BLaER1 treated with 17β-estradiol and CSF1 and Interleukin-3, amounts not matched to agents 10 nM and 100 nM (cell line): Measurements from ENCODE around the gene ATP4B.

Source experiments
- H3K27ac ChIP-seq, 11 experiments: shearing (Covaris generic); formaldehyde crosslinking; 2 replicates each; pipeline ENCODE4 v1.8.1; 2022
- H3K27me3 ChIP-seq, 11 experiments: shearing (Covaris generic); formaldehyde crosslinking; 2 replicates each; pipeline ENCODE4 v1.8.1; 2022
- H3K36me3 ChIP-seq, 11 experiments: shearing (Covaris generic); formaldehyde crosslinking; 2 replicates each; pipeline ENCODE4 v1.8.1; 2022
- H3K4me1 ChIP-seq, 10 experiments: shearing (Covaris generic); formaldehyde crosslinking; 2 replicates each; pipeline ENCODE4 v1.8.1; 2022
- H3K4me2 ChIP-seq, 11 experiments: shearing (Covaris generic); formaldehyde crosslinking; 2 replicates each; pipeline ENCODE4 v1.8.1; 2022
- H3K4me3 ChIP-seq, 10 experiments: shearing (Covaris generic); formaldehyde crosslinking; 2 replicates each; pipeline ENCODE4 v1.8.1; 2022
- H3K9ac ChIP-seq, 11 experiments: shearing (Covaris generic); formaldehyde crosslinking; 2 replicates each; pipeline ENCODE4 v1.8.1; 2022
- H3K9me3 ChIP-seq, 11 experiments: shearing (Covaris generic); formaldehyde crosslinking; replicated peaks in 1 of 11; 2 replicates each; pipeline ENCODE4 v1.8.1; 2022
- H4K20me1 ChIP-seq, 11 experiments: shearing (Covaris generic); formaldehyde crosslinking; 2 replicates each; pipeline ENCODE4 v1.8.1; 2022
- Cebpa-rat ChIP-seq, 11 experiments: shearing (Covaris generic); IDR thresholded peaks; 2 replicates each; pipeline ENCODE4 v1.8.1; 2022

The ATP4B gene

DNA sequence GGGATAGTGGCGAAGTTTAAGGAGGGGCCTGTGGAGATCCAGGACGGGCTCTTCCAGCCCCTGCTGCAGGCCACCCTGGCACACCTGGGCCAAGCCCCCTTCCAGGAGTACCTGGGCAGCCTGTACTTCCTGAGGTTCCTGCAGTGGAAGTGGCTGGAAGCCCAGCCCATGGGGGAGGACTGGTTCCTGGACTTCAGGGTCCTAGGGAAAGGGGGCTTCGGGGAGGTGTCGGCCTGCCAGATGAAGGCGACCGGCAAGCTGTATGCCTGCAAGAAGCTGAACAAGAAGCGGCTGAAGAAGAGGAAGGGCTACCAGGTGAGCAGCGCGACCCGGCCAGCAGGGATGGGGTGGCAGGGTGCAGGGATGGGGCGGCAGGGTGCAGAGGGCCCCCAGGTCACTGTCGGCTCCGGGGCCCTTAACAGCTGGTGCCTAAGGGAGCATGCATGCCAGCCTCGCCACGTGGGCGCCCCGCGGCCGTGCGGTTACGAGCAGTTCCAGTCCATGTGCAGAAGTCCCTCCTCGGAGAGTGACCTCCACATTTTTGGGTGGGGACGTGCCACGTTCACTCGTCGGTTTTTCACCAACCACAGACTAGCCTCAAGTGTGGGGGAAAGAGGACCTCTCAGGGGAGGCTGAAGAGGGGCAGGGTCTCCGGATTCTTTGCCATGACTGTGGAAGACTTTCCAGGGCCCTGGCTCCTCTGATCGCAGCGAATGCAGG lies 9.9 kb upstream of the ATP4B start:
- no peak for TF ChIP-seq Cebpa-rat (IDR thresholded peaks at IDR 0.05)
- H3K9ac ChIP-seq, result no peak overlapping the region
- H3K4me3 ChIP-seq, result no peak overlapping the region
- no peaks in the 10 kb centered on the region for H3K27me3 ChIP-seq
- peaks cover 0 to 21% (median 3%) of the 10 kb centered on the region in 10 experiments; a peak in 8 of 20 replicates for H3K4me1 ChIP-seq
- H3K36me3 ChIP-seq, result no peaks in the 10 kb centered on the region
- 0 out of 22 replicates have a peak overlapping the region, but pooled peaks of 3 of the 11 experiments have one; percentile 4 to 23 (median 9) for H3K4me2 ChIP-seq
- no peaks in the 10 kb centered on the region for H3K9me3 ChIP-seq
- no peak overlapping the region for H3K27ac ChIP-seq
- peaks cover 0 to 33% (median 0%) of the 10 kb centered on the region in 11 experiments; a peak in 7 of 22 replicates for H4K20me1 ChIP-seq

DNA sequence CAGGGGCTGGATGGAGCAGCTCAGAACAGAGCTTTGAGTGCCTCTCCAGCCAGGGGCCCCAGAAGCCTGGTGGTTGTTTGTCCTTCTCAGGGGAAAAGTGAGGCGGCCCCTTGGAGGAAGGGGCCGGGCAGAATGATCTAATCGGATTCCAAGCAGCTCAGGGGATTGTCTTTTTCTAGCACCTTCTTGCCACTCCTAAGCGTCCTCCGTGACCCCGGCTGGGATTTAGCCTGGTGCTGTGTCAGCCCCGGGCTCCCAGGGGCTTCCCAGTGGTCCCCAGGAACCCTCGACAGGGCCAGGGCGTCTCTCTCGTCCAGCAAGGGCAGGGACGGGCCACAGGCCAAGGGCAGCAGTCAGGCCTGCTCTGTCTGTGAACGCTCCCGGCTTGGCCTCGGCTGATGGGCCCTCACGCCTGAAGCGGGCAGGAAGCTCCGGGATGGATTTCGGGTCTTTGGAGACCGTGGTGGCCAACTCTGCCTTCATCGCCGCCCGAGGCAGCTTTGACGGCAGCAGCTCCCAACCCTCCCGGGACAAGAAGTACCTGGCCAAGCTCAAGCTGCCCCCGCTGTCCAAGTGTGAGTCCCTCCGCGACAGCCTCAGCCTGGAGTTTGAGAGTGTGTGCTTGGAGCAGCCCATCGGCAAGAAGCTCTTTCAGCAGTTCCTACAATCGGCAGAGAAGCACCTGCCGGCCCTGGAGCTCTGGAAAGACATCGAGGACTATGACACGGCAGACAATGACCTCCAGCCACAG lies 9.1 kb upstream of the ATP4B start, which contains the start of gene GRK1:
Gene GRK1, plus strand, starts transcription at position 269 of the 751 bp plus-strand sequence. Its CDS starts 168 bp downstream, at position 437.
- Histone ChIP-seq H4K20me1 (peaks cover 0 to 33% (median 0%) of the 10 kb centered on the region in 11 experiments; a peak in 7 of 22 replicates), H3K9me3 (peaks cover 0 to 5% (median under 1%) of the 10 kb centered on the region in 11 experiments; a peak in 7 of 22 replicates), H3K36me3 (no peaks in the 10 kb centered on the region), H3K4me1 (peaks cover 0 to 21% (median 3%) of the 10 kb centered on the region in 10 experiments; a peak in 8 of 20 replicates), H3K27ac (no peak within 1 kb of the TSS), H3K9ac (no peak within 1 kb of the TSS), H3K4me2 (0 out of 22 replicates have a peak within 1 kb of the TSS, but pooled peaks of 1 of the 11 experiments have one; percentile 4), H3K4me3 (no peak within 1 kb of the TSS), H3K27me3 (no peaks in the 10 kb centered on the region)
- no peak for TF ChIP-seq Cebpa-rat (IDR thresholded peaks at IDR 0.05)

DNA sequence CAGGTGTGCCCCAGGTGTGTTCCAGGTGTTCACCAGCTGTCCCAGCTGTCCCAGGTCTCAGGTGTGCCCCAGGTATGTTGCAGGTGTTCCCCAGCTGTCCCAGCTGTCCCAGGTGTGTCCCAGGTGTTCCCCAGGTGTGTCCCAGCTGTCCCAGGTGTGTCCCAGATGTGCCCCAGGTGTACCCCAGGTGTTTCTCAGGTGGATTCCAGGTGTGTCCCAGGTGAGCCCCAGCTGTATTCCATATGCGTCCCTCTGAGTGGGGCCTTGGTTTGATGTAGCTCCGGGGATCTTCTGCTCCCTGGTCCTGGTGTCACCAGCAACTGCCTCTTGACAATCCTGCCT lies 8.3 kb upstream of the ATP4B start:
- peaks cover 0 to 21% (median 3%) of the 10 kb centered on the region in 10 experiments; a peak in 8 of 20 replicates for H3K4me1 ChIP-seq
- H3K4me3 ChIP-seq, result no peak overlapping the region
- peaks cover 0 to 33% (median 0%) of the 10 kb centered on the region in 11 experiments; a peak in 7 of 22 replicates for H4K20me1 ChIP-seq
- no peak overlapping the region for H3K9ac ChIP-seq
- H3K9me3 ChIP-seq, result peaks cover 3 to 13% (median 8%) of the 10 kb centered on the region in 11 experiments; a peak in 19 of 22 replicates
- H3K27ac ChIP-seq, result no peak overlapping the region
- H3K4me2 ChIP-seq, result no peak overlapping the region
- TF ChIP-seq Cebpa-rat (IDR thresholded peaks at IDR 0.05), result no peak
- H3K27me3 ChIP-seq, result no peaks in the 10 kb centered on the region
- no peaks in the 10 kb centered on the region for H3K36me3 ChIP-seq

DNA sequence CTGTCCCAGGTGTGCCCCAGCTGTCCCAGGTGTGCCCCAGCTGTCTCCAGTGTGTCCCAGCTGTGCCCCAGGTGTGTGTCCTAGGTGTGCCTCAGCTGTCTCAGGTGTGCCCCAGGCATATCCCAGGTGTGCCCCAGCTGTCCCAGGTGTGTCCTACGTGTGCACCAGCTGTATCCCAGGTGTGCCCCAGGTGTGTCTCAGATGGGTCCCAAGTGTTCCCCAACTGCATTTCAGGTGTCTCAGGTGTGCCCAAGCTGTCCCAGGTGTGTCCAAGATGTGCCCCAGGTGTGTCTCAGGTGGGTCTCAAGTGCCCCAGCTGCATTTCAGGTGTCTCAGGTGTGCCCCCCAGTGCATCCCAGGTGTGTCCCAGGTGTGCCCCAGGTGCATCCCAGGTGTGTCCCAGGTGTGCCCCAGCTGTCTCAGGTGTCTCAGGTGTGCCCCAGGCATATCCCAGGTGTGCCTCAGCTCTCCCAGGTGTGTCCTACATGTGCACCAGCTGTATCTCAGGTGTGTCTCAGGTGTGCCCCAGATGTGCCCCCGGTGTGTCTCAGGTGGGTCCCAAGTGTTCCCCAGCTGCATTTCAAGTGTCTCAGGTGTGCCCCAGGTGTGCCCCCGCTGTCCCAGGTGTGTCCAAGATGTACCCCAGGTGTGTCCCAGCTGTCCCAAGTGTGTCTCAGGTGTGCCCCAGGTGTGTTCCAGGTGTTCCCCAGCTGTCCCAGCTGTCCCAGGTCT lies 7.8 kb upstream of the ATP4B start:
- no peak overlapping the region for H3K4me2 ChIP-seq
- peaks cover 6 to 18% (median 13%) of the 10 kb centered on the region in 11 experiments; a peak in 19 of 22 replicates for H3K9me3 ChIP-seq
- H3K36me3 ChIP-seq, result no peaks in the 10 kb centered on the region
- H3K27me3 ChIP-seq, result no peaks in the 10 kb centered on the region
- H3K27ac ChIP-seq, result no peak overlapping the region
- H3K9ac ChIP-seq, result no peak overlapping the region
- no peak for TF ChIP-seq Cebpa-rat (IDR thresholded peaks at IDR 0.05)
- H3K4me1 ChIP-seq, result peaks cover 0 to 21% (median 3%) of the 10 kb centered on the region in 10 experiments; a peak in 8 of 20 replicates
- H4K20me1 ChIP-seq, result peaks cover 0 to 33% (median 0%) of the 10 kb centered on the region in 11 experiments; a peak in 7 of 22 replicates
- no peak overlapping the region for H3K4me3 ChIP-seq

DNA sequence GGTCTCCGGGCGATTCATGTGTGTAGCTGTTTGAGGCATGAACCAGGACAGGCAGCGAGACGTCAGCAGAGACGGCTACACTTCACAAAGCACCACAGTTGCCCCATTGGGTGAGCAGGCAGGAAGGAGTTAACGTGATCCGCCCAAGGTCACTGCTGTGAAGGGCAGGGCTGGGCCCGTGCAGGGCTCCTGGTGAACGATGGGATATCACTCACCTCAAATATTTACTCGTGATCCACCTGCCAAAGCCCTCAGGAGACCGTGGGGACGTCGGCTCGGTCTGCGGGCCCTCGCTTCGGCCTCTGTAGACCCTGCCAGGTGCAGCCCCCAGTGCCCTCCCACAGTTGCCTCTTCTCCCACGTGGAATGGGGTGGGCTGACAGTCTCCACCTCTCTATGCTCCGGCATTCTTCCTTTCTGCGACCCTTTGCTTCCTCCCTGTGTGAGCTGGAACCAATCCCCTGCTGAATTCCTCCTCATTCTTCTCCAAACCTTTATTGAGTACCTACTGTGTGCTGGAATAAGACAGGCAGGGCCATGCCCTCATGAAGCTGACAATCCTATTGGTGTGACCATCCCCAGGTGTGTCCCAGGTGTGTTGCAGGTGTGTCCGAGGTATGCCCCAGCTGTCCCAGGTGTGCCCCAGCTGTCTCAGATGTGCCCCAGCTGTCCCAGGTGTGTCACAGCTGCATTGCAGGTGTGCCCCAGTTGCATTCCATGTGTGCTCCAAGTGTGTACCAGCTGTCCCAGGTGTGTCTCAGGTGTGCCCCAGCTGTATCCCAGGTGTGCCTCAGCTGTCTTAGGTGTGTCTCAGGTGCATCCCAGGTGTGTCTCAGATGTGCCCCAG lies 7.0 kb upstream of the ATP4B start:
- H4K20me1 ChIP-seq, result peaks cover 0 to 33% (median 0%) of the 10 kb centered on the region in 11 experiments; a peak in 7 of 22 replicates
- no peak overlapping the region for H3K9ac ChIP-seq
- H3K4me2 ChIP-seq, result no peak overlapping the region
- peaks cover 0 to 21% (median 3%) of the 10 kb centered on the region in 10 experiments; a peak in 8 of 20 replicates for H3K4me1 ChIP-seq
- H3K4me3 ChIP-seq, result no peak overlapping the region
- no peak overlapping the region for H3K27ac ChIP-seq
- H3K36me3 ChIP-seq, result no peaks in the 10 kb centered on the region
- H3K27me3 ChIP-seq, result no peaks in the 10 kb centered on the region
- no peak for TF ChIP-seq Cebpa-rat (IDR thresholded peaks at IDR 0.05)
- peaks cover 6 to 24% (median 15%) of the 10 kb centered on the region in 11 experiments; a peak in 19 of 22 replicates for H3K9me3 ChIP-seq

DNA sequence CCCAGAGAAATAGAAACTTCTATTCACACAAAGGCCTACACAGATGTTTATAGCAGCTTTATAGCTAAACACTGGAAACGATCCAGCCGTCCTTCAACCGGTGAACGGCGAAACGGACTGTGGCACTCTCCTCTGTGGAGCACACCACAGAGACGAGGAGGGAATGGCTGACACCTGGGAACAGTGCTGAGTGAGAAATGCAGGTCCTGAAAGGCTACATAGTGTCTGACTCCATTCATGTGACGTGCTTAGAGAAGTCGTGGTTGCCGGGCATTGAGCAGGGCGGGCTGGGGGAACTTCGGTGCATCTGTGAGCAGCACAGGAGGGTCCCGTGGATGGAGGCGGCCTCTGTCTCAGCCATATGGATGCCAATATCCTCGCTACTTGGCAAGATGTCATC lies 5.9 kb upstream of the ATP4B start:
- Histone ChIP-seq H3K4me3 (no peak overlapping the region), H3K27me3 (no peaks in the 10 kb centered on the region), H3K4me2 (no peak overlapping the region)

DNA sequence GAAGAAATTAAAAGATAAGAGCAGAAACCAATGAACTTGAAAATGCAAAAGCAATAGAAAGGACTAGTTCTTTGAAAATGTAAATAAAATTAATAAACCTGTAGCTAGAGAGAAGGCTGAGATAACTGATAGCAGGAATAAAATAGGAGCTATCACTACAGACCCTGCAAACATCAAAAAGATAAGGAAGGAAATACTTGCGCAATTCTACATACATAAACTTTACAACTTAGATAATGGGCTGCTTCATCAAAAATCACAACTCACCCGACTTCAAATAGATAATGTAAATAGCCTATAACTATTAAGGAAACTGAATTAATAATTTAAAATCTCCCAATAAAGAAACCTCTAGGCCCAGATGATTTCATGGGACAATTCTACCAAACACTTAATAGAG lies 3.5 kb upstream of the ATP4B start:
- Histone ChIP-seq H3K27me3 (peaks cover 0 to 16% (median 7%) of the 10 kb centered on the region in 11 experiments; a peak in 13 of 22 replicates), H3K9me3 (peaks cover 6 to 24% (median 15%) of the 10 kb centered on the region in 11 experiments; a peak in 19 of 22 replicates), H3K4me2 (no peak overlapping the region), H4K20me1 (peaks cover 0 to 33% (median 11%) of the 10 kb centered on the region in 11 experiments; a peak in 11 of 22 replicates), H3K4me3 (no peak overlapping the region), H3K4me1 (peaks cover 12 to 34% (median 24%) of the 10 kb centered on the region in 10 experiments), H3K27ac (no peak overlapping the region), H3K36me3 (no peaks in the 10 kb centered on the region), H3K9ac (no peak overlapping the region)
- peak in 2 of 11 experiments; percentile 66 to 70; a peak in 6 of 22 replicates for TF ChIP-seq Cebpa-rat (IDR thresholded peaks at IDR 0.05)

More for the DNA sequence above, 5.9 kb upstream of the ATP4B start:
- Histone ChIP-seq H4K20me1 (peaks cover 0 to 33% (median 0%) of the 10 kb centered on the region in 11 experiments; a peak in 7 of 22 replicates), H3K9ac (no peak overlapping the region), H3K9me3 (peaks cover 6 to 24% (median 15%) of the 10 kb centered on the region in 11 experiments; a peak in 19 of 22 replicates), H3K4me1 (peaks cover 0 to 23% (median 3%) of the 10 kb centered on the region in 10 experiments; a peak in 9 of 20 replicates), H3K36me3 (no peaks in the 10 kb centered on the region), H3K27ac (no peak overlapping the region)
- no peak for TF ChIP-seq Cebpa-rat (IDR thresholded peaks at IDR 0.05)
